ENCODE measurements around the gene P3H4. TPM values are rescaled to one million over a fixed set of nuclear protein-coding genes. Genes with fewer than 3 reads are reported as not detected.

Gene P3H4
- total RNA-seq, 4 donors from 2014 or later = 8.4 to 19.9 (median 14.4) TPM

DNA sequence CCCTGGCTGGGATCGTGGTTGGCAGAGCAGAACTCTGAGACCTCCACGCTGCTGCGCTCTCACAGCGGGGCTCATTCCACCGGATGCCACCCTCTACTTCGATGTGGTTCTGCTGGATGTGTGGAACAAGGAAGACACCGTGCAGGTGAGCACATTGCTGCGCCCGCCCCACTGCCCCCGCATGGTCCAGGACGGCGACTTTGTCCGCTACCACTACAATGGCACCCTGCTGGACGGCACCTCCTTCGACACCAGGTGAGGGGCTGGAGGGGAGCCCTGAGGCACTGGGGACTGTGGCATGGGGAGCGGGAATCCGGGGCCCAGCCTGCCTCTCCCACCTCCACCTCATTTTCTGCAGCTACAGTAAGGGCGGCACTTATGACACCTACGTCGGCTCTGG is 6.3 kb upstream of the P3H4 start:
- DNase-seq (ENCODE audit: extremely low spot score) = no peak
- TF ChIP-seq POLR2AphosphoS5 (IDR thresholded peaks at IDR 0.05) (no peak), POLR2A (IDR thresholded peaks at IDR 0.05; ENCODE audit: low read depth) (no peak), EP300 (IDR thresholded peaks at IDR 0.05) (no peak)
- TF ChIP-seq, protein P1, sequence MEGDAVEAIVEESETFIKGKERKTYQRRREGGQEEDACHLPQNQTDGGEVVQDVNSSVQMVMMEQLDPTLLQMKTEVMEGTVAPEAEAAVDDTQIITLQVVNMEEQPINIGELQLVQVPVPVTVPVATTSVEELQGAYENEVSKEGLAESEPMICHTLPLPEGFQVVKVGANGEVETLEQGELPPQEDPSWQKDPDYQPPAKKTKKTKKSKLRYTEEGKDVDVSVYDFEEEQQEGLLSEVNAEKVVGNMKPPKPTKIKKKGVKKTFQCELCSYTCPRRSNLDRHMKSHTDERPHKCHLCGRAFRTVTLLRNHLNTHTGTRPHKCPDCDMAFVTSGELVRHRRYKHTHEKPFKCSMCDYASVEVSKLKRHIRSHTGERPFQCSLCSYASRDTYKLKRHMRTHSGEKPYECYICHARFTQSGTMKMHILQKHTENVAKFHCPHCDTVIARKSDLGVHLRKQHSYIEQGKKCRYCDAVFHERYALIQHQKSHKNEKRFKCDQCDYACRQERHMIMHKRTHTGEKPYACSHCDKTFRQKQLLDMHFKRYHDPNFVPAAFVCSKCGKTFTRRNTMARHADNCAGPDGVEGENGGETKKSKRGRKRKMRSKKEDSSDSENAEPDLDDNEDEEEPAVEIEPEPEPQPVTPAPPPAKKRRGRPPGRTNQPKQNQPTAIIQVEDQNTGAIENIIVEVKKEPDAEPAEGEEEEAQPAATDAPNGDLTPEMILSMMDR (IDR thresholded peaks at IDR 0.05) = no peak
- WGBS = 99% methylated on average over 20 of the region's 20 CpGs
- Histone ChIP-seq H3K9me3 (no peaks in the 10 kb centered on the region), H3K27ac (replicated peaks in 1 of 4) (no peak overlapping the region), H3K27me3 (no peaks in the 10 kb centered on the region), H3K36me3 (peaks cover 0 to 9% (median 4%) of the 10 kb centered on the region in 4 donors), H3K4me3 (no peak overlapping the region), H3K4me1 (peaks cover under 1 to 14% (median 11%) of the 10 kb centered on the region in 4 donors)
- intact Hi-C loops (cut with DNase I) = no loop called here

DNA sequence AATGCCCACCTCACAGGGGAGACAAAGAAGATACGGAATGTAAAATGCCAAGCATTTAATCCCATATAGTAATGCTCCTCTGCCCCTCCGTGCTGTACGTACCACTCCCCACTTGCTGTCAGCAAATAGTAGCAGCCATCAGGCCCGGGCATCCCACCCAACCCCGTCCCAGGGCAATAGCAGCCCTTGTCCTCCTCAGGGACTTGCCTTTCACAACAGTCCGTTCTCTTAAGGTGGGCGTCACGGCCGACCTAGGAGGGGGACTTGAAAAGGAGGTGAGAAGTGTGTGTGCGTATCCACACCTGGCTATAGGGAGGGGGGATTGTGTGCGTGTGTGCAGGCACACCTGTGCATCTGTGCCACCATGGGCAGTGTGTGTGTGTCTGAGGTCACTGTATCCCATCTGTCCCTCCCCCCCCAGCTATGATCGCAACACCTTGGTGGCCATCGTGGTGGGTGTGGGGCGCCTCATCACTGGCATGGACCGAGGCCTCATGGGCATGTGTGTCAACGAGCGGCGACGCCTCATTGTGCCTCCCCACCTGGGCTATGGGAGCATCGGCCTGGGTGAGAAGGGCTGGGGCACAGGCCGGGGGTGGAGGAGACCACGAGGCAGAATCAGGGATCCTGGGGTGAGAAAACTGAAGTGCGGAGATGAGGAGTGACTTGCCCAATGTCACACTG is 5.0 kb upstream of the P3H4 start:
- H3K9me3 ChIP-seq = no peaks in the 10 kb centered on the region
- TF ChIP-seq POLR2A (IDR thresholded peaks at IDR 0.05; ENCODE audit: low read depth) = no peak
- TF ChIP-seq, protein P1 (IDR thresholded peaks at IDR 0.05) = no peak
- no peak for TF ChIP-seq POLR2AphosphoS5 (IDR thresholded peaks at IDR 0.05)
- no peak for TF ChIP-seq EP300 (IDR thresholded peaks at IDR 0.05)
- H3K4me1 ChIP-seq = peaks cover 7 to 26% (median 23%) of the 10 kb centered on the region in 4 donors
- intact Hi-C loops (cut with DNase I) = no loop called here
- no peak for DNase-seq (ENCODE audit: extremely low spot score)
- H3K4me3 ChIP-seq = no peak overlapping the region
- no peaks in the 10 kb centered on the region for H3K27me3 ChIP-seq
- WGBS = 95% methylated on average over 23 of the region's 23 CpGs
- peaks cover 0 to 9% (median 4%) of the 10 kb centered on the region in 4 donors for H3K36me3 ChIP-seq
- no peak overlapping the region for H3K27ac ChIP-seq (replicated peaks in 1 of 4)

DNA sequence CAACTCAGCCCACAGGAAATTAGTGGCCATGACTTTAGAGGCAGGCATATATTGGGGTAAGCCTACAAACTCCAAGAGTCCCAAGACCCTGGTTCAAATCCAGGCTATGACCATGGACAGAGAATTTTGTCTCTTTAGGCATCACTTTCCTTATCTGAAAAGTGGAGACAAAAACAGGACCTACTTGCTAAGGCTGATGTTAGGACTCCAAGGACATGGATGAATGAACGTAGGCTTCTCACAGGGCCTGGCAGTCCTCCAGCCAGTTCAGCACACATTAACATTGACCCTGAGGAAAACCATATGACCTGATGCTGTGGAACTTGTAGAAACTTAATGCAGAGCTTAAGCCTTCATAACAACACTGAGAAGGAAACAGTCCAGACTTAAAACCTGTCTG is 2.4 kb upstream of the P3H4 start:
- peak overlapping the region in 1 of 4 donors; percentile 14 for H3K27ac ChIP-seq (replicated peaks in 1 of 4)
- peaks cover 0 to 9% (median 4%) of the 10 kb centered on the region in 4 donors for H3K36me3 ChIP-seq
- WGBS = 25% methylated on average over 1 of the region's 1 CpG
- no peak for DNase-seq (ENCODE audit: extremely low spot score)
- H3K4me1 ChIP-seq = peaks cover 21 to 48% (median 44%) of the 10 kb centered on the region in 4 donors
- H3K4me3 ChIP-seq = no peak overlapping the region
- no peaks in the 10 kb centered on the region for H3K9me3 ChIP-seq
- intact Hi-C loops (cut with DNase I) = loop anchor here (5.0 kb wide), 1 partner anchor 53 kb away; the partner anchor contains the start of gene KLHL11
- H3K27me3 ChIP-seq = no peaks in the 10 kb centered on the region
- no peak for TF ChIP-seq POLR2AphosphoS5 (IDR thresholded peaks at IDR 0.05)
- TF ChIP-seq EP300 (IDR thresholded peaks at IDR 0.05) = no peak
- TF ChIP-seq POLR2A (IDR thresholded peaks at IDR 0.05; ENCODE audit: low read depth) = no peak
- TF ChIP-seq, protein P1 (IDR thresholded peaks at IDR 0.05) = no peak

DNA sequence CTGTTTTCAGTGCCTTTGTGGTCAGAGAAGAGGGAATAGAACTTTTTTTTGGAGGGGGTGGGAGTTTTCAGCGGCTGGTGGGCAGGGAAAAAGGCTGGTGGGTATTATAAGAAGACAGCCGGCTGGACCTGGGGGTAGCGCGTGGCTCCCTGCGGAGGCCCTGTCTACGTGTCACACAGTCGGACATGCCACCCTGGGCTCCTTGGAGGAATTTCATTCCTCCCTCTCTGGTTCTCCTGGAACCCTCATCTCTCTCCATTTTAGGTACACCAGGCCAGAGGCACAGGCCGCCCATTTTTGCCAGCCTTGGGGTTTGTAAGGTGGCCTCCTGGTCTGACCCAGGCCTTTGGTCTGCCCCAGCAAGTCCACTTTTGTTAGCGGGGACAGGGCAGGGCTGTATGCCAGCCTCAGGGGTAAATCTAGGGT is 2.0 kb upstream of the P3H4 start:
- Histone ChIP-seq H3K4me1 (peaks cover 21 to 52% (median 45%) of the 10 kb centered on the region in 4 donors), H3K27ac (replicated peaks in 1 of 4) (peak overlapping the region; percentile 71 to 84 (median 82)), H3K9me3 (no peaks in the 10 kb centered on the region), H3K4me3 (peak overlapping the region; percentile 70 to 89 (median 80)), H3K36me3 (peaks cover 0 to 11% (median 4%) of the 10 kb centered on the region in 4 donors), H3K27me3 (no peaks in the 10 kb centered on the region)
- intact Hi-C loops (cut with DNase I) = loop anchor here (5.0 kb wide), 1 partner anchor 54 kb away; the partner anchor contains the start of gene KLHL11
- 58% methylated on average over 8 of the region's 9 CpGs for WGBS
- TF ChIP-seq POLR2AphosphoS5 (IDR thresholded peaks at IDR 0.05) (no peak), POLR2A (IDR thresholded peaks at IDR 0.05; ENCODE audit: low read depth) (no peak), EP300 (IDR thresholded peaks at IDR 0.05) (no peak)
- TF ChIP-seq, protein P1 (IDR thresholded peaks at IDR 0.05) = no peak
- DNase-seq (ENCODE audit: extremely low spot score) = no peak

Data from esophagus muscularis mucosa (tissue), 4 donors.